ENCODE results near the gene SH3BP5L. TPM values are rescaled to one million over a fixed set of nuclear protein-coding genes. Genes with fewer than 3 reads are reported as not detected.

Gene SH3BP5L
- total and polyA plus RNA-seq, 2 of the 8 experiments (the other 6 are each of a cell fraction or from before 2014, with no cell fraction given), result 20.2 to 28.4 TPM

GRCh38 chr1:248856176-248856575, 30.5 kb upstream of the SH3BP5L start (continued):
- TF ChIP-seq CBX8 (IDR thresholded peaks at IDR 0.05; ENCODE audit: borderline replicate concordance, low read depth, low read length) (no peak), EP300 (IDR thresholded peaks at IDR 0.05; ENCODE audit: borderline replicate concordance in 1 of 2, low read depth in 2 of 2, low read length in 2 of 2) (no peak), CBX5 (IDR thresholded peaks at IDR 0.05; ENCODE audit: low read depth, low read length) (no peak), HDAC6 (IDR thresholded peaks at IDR 0.05; ENCODE audit: low read depth, low read length) (no peak), SUZ12 (IDR thresholded peaks at IDR 0.05; ENCODE audit: low read length) (no peak), SAP30 (IDR thresholded peaks at IDR 0.05; ENCODE audit: insufficient read depth, insufficient replicate concordance, low read length) (no peak), MAX (IDR thresholded peaks at IDR 0.05) (no peak), TAF7 (optimal IDR thresholded peaks at IDR 0.05; ENCODE audit: borderline replicate concordance, low read depth, low read length) (no peak)

All from H1 (cell line).